Activated T-cell treated with anti-CD3 and anti-CD28 coated beads for 48 hours (primary cell): ENCODE results near the gene FARS2.
"Not testable (repeated sequence)": the region's sequence is repeated elsewhere in the genome, so short reads cannot be mapped to it uniquely, and the experiment has no call there.

Experiments used
- DNase-seq: peaks from one replicate; pipeline ENCODE4 v3.0.0-alpha.2; 2020; ENCODE audit warnings: low read depth

The FARS2 gene

GRCh38 chr6:5670811-5671561 is 409.7 kb downstream of the FARS2 start:
- no peak for DNase-seq

GRCh38 chr6:5671601-5672559 is 410.6 kb downstream of the FARS2 start:
- DNase-seq: no peak

- no peak for DNase-seq
Measured at GRCh38 chr6:5672581-5673011, 411.3 kb downstream of the FARS2 start.

GRCh38 chr6:5673019-5673790 is 411.9 kb downstream of the FARS2 start:
- no peak for DNase-seq

- no peak for DNase-seq
Measured at GRCh38 chr6:5674141-5674540, 412.8 kb downstream of the FARS2 start.

GRCh38 chr6:5674721-5675120 is 413.4 kb downstream of the FARS2 start:
- DNase-seq: no peak

- DNase-seq: no peak
Measured at GRCh38 chr6:5676701-5677100, 415.4 kb downstream of the FARS2 start.

GRCh38 chr6:5677219-5678000 is 416.1 kb downstream of the FARS2 start:
- DNase-seq: no peak

- no peak for DNase-seq
Measured at GRCh38 chr6:5679270-5679669, 418.0 kb downstream of the FARS2 start.

- DNase-seq: no peak
Measured at GRCh38 chr6:5679691-5680090, 418.4 kb downstream of the FARS2 start.

GRCh38 chr6:5680095-5680494 is 418.8 kb downstream of the FARS2 start:
- DNase-seq: no peak

GRCh38 chr6:5681480-5681879 is 420.2 kb downstream of the FARS2 start:
- no peak for DNase-seq

GRCh38 chr6:5682530-5682929 is 421.2 kb downstream of the FARS2 start:
- DNase-seq: no peak

GRCh38 chr6:5683747-5684146 is 422.4 kb downstream of the FARS2 start:
- DNase-seq: not testable (repeated sequence)

- DNase-seq: no peak
Measured at GRCh38 chr6:5684320-5685053, 423.2 kb downstream of the FARS2 start.

- DNase-seq: no peak
Measured at GRCh38 chr6:5693225-5694145, 432.2 kb downstream of the FARS2 start.

- no peak for DNase-seq
Measured at GRCh38 chr6:5695260-5696245, 434.2 kb downstream of the FARS2 start.

GRCh38 chr6:5697508-5697907 is 436.2 kb downstream of the FARS2 start:
- DNase-seq: no peak
